Ovary (tissue), 3 donors: Measurements from ENCODE around the gene CHMP4A.

ENCODE experiments used
- POLR2A ChIP-seq: fragments of 450-650 bp; IDR thresholded peaks from one replicate; pipeline ENCODE4 v1.6.1; 2017; ENCODE audit warnings: antibody characterized with exemption, mild to moderate bottlenecking, moderate library complexity
- TF ChIP-seq, protein P1 (sequence below), 3 donors: fragments of 450-650 bp in 2 of 3; fragments of 200-600 bp in 1 of 3; IDR thresholded peaks; one replicate each; pipeline versions ENCODE4 v1.5.1 to v1.8.0; 2016 to 2022; ENCODE audit warnings: antibody characterized with exemption in 3 of 3, mild to moderate bottlenecking in 1 of 3
- donor health status: DM: no; HTN: no; CAD: no.

DNA sequence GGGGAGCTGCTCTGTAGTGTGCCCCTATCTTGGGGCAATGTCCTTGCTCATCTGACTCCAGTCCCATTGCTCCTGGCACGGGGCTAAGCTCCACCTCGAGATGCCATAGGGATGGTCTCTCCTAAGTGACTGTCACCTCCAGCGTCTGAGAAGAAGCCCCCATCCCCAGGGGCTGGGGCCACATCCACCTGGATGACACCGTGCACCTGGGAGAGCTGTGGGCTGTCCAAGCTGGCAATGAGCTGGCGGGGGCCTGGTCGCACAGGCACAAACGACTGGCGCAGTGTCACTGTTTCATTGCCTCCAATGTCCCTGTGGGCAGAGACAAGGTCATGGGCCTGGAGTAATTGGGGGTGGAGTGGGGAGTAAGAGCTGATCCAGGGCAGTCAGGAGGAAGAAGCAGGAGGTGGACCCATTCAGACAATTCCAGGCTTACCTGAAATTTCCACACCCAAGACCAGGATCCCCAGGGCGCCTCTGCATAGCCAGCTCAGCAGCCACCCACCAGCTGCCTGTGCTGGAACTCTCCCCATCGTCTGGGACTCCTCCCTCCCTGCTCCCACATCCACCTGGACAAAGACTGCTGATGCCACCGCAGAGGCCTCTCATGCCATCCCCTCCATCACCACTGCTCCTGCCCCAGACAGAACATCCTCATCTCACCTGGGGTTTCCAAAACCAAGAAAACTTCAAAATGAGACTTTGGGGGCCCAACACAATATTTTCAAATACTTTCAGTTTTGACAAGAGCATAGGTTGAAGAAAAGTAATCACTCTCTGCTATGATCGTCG is 36.1 kb upstream of the CHMP4A start:
- TF ChIP-seq, protein P1, sequence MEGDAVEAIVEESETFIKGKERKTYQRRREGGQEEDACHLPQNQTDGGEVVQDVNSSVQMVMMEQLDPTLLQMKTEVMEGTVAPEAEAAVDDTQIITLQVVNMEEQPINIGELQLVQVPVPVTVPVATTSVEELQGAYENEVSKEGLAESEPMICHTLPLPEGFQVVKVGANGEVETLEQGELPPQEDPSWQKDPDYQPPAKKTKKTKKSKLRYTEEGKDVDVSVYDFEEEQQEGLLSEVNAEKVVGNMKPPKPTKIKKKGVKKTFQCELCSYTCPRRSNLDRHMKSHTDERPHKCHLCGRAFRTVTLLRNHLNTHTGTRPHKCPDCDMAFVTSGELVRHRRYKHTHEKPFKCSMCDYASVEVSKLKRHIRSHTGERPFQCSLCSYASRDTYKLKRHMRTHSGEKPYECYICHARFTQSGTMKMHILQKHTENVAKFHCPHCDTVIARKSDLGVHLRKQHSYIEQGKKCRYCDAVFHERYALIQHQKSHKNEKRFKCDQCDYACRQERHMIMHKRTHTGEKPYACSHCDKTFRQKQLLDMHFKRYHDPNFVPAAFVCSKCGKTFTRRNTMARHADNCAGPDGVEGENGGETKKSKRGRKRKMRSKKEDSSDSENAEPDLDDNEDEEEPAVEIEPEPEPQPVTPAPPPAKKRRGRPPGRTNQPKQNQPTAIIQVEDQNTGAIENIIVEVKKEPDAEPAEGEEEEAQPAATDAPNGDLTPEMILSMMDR (IDR thresholded peaks at IDR 0.05) = no peak
- TF ChIP-seq POLR2A = no peak
